ENCODE data around the gene RPL12. TPM values are rescaled to one million over a fixed set of nuclear protein-coding genes. Genes with fewer than 3 reads are reported as not detected.

The RPL12 gene
- total RNA-seq, 1 experiment from 2014 or later = 855 TPM

DNA sequence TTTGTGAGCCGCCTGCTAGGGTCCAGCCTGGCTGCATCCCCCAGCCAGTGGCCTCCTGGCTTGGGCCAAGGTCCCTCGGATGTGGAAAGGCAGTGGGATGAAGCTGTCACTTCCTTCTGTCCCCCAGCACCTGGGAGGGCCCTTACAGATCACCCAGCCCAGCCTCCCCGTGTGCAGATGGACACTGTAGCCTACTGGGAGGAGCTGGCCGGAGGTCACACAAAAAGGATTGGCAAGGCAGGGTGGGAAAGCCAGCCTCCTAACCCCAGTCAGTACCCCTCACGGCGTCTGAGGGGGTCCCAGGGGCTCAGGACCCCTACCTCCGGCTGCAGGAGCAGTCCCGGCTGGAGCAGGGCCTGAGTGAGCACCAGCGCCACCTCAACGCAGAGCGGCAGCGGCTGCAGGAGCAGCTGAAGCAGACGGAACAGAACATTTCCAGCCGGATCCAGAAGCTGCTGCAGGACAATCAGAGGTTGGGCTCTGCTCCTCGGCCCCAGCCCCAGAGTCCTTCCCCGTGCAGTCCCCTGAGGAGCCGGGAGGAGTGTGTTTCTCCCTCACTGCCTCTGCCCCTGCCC is 28.4 kb upstream of the RPL12 start:
- DNase-seq = no peak
- Mint-ChIP-seq H3K27ac (ENCODE audit: unreplicated experiment) (no peak overlapping the region), H3K9me3 (ENCODE audit: low read depth, unreplicated experiment) (no peaks in the 10 kb centered on the region), H3K4me1 (ENCODE audit: low read depth, unreplicated experiment) (no peaks in the 10 kb centered on the region), H3K27me3 (ENCODE audit: unreplicated experiment) (no peaks in the 10 kb centered on the region), H3K36me3 (ENCODE audit: insufficient read depth, unreplicated experiment) (peaks cover 17% of the 10 kb centered on the region), H3K4me3 (ENCODE audit: low read depth, unreplicated experiment) (no peak overlapping the region)
- TF ChIP-seq, protein P1, sequence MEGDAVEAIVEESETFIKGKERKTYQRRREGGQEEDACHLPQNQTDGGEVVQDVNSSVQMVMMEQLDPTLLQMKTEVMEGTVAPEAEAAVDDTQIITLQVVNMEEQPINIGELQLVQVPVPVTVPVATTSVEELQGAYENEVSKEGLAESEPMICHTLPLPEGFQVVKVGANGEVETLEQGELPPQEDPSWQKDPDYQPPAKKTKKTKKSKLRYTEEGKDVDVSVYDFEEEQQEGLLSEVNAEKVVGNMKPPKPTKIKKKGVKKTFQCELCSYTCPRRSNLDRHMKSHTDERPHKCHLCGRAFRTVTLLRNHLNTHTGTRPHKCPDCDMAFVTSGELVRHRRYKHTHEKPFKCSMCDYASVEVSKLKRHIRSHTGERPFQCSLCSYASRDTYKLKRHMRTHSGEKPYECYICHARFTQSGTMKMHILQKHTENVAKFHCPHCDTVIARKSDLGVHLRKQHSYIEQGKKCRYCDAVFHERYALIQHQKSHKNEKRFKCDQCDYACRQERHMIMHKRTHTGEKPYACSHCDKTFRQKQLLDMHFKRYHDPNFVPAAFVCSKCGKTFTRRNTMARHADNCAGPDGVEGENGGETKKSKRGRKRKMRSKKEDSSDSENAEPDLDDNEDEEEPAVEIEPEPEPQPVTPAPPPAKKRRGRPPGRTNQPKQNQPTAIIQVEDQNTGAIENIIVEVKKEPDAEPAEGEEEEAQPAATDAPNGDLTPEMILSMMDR (IDR thresholded peaks at IDR 0.05; ENCODE audit: unreplicated experiment) = no peak
- CTCF ChIA-PET = no interaction called here
- no TSS peak for BruUV-seq (replicated peaks)
- intact Hi-C loops (cut with micrococcal nuclease; ENCODE audit: unreplicated experiment) = no loop called here

DNA sequence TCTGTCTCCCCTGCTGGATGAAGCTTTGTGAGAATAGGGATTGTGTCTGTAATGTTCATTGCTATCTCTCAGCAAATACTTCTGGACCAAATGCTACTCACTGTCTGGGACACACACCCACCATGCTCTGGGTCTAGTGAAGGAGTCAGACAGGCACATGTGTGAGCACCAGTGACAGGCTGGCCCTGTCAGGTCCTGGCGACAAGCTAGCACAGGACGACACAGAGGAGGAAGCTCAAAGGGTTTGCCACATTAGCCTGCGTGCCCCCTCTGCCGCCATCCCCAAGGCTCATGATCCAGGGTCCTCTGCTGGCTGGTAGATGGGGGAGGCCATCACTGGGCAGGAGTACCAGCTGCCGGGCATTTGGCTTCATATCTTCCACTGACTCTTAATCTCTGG is 23.4 kb upstream of the RPL12 start:
- no peaks in the 10 kb centered on the region for H3K27me3 Mint-ChIP-seq (ENCODE audit: unreplicated experiment)
- no peaks in the 10 kb centered on the region for H3K9me3 Mint-ChIP-seq (ENCODE audit: low read depth, unreplicated experiment)
- no peak overlapping the region for H3K27ac Mint-ChIP-seq (ENCODE audit: unreplicated experiment)
- CTCF ChIA-PET = interaction anchor here (0.6 kb wide), 1 partner anchor 260 kb away, joined by 4 read pairs; no protein-coding TSS in a partner anchor
- H3K36me3 Mint-ChIP-seq (ENCODE audit: insufficient read depth, unreplicated experiment) = peaks cover 7% of the 10 kb centered on the region
- intact Hi-C loops (cut with micrococcal nuclease; ENCODE audit: unreplicated experiment) = no loop called here
- DNase-seq = no peak
- BruUV-seq (replicated peaks) = no TSS peak
- TF ChIP-seq, protein P1 (IDR thresholded peaks at IDR 0.05; ENCODE audit: unreplicated experiment) = no peak
- no peaks in the 10 kb centered on the region for H3K4me1 Mint-ChIP-seq (ENCODE audit: low read depth, unreplicated experiment)
- H3K4me3 Mint-ChIP-seq (ENCODE audit: low read depth, unreplicated experiment) = no peak overlapping the region

DNA sequence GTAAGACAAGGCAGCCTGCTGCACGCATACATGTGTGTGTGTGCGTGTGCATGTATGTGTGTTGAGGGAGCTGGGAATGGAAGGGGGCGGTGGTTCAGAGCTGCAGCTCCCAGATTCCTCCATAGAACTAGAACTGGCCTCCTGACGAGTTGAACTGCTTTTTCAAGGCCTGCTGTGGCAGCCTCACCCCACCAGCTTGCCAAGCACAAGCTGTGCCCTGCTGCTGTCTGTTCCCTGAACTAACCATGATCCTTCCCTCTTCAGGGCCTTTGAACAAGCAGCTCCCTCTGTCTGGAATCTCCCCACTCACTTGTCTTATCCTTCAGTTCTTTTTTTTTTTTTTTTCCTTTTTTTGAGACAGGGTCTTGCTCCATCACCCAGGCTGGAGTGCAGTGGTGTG is 22.7 kb upstream of the RPL12 start:
- no peaks in the 10 kb centered on the region for H3K9me3 Mint-ChIP-seq (ENCODE audit: low read depth, unreplicated experiment)
- BruUV-seq (replicated peaks) = no TSS peak
- DNase-seq = no peak
- H3K36me3 Mint-ChIP-seq (ENCODE audit: insufficient read depth, unreplicated experiment) = peaks cover 6% of the 10 kb centered on the region
- CTCF ChIA-PET = interaction anchor here (0.6 kb wide), 2 partner anchors 14 to 259 kb away, joined by 3 to 4 read pairs; no protein-coding TSS in a partner anchor
- no peaks in the 10 kb centered on the region for H3K27me3 Mint-ChIP-seq (ENCODE audit: unreplicated experiment)
- TF ChIP-seq, protein P1 (IDR thresholded peaks at IDR 0.05; ENCODE audit: unreplicated experiment) = no peak
- no peak overlapping the region for H3K4me3 Mint-ChIP-seq (ENCODE audit: low read depth, unreplicated experiment)
- no peak overlapping the region for H3K27ac Mint-ChIP-seq (ENCODE audit: unreplicated experiment)
- H3K4me1 Mint-ChIP-seq (ENCODE audit: low read depth, unreplicated experiment) = no peaks in the 10 kb centered on the region
- intact Hi-C loops (cut with micrococcal nuclease; ENCODE audit: unreplicated experiment) = no loop called here

DNA sequence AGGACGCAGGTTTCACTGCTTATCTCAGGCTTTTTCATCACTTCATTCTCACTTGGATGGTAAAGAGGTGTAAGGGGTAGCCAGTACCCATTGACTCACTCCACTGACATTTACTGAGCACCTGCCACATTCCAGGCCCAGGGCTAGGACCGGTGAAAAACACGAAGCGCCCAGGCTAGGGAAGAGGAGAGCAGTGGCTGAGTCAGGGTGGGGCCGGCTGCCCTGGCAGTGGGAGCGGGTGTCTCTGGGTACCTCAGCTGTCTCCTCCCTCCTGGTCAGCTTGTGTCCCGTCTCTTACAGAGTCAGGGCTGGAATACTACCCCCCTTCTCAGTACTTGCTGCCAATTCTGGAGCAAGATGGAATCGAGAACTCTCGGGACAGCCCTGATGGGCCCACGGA is 22.3 kb upstream of the RPL12 start:
- Mint-ChIP-seq H3K4me1 (ENCODE audit: low read depth, unreplicated experiment) (no peaks in the 10 kb centered on the region), H3K36me3 (ENCODE audit: insufficient read depth, unreplicated experiment) (peaks cover 2% of the 10 kb centered on the region), H3K27me3 (ENCODE audit: unreplicated experiment) (no peaks in the 10 kb centered on the region), H3K27ac (ENCODE audit: unreplicated experiment) (no peak overlapping the region), H3K9me3 (ENCODE audit: low read depth, unreplicated experiment) (no peaks in the 10 kb centered on the region), H3K4me3 (ENCODE audit: low read depth, unreplicated experiment) (no peak overlapping the region)
- no TSS peak for BruUV-seq (replicated peaks)
- DNase-seq = no peak
- intact Hi-C loops (cut with micrococcal nuclease; ENCODE audit: unreplicated experiment) = no loop called here
- CTCF ChIA-PET = interaction anchor here (0.6 kb wide), 1 partner anchor 14 kb away, joined by 3 read pairs; no protein-coding TSS in a partner anchor
- TF ChIP-seq, protein P1 (IDR thresholded peaks at IDR 0.05; ENCODE audit: unreplicated experiment) = no peak
